HCT116 (cell line): Measurements from ENCODE around the gene GAB2. TPM values are rescaled to one million over a fixed set of nuclear protein-coding genes. Genes with fewer than 3 reads are reported as not detected.

Source experiments
- ATAC-seq: fragments of 200-7000 bp; cut with Tn5 transposase; 2 replicates; pipeline ENCODE4 v1.9.1; 2020; ENCODE audit warnings: mild to moderate bottlenecking, moderate library complexity
- BruUV-seq: library from RNA; stranded (reverse); fragments of 400-500 nt; replicated peaks from 2 replicates; lab custom pipeline; 2021; lab: Mats Ljungman, UMichigan
- CTCF ChIA-PET: fragments of 300-600 bp; sonication (Branson Sonifier 250); formaldehyde crosslinking; loops from one replicate; lab custom pipeline; 2021; ENCODE audit warnings: antibody characterized with exemption; lab: Charles Lee
- POLR2A ChIA-PET: fragments of 300-600, 350-600 bp; sonication (Branson Sonifier 250); formaldehyde crosslinking; loops from one replicate; lab custom pipeline; 2021; ENCODE audit warnings: antibody characterized with exemption; lab: Charles Lee
- RAD21 ChIA-PET, 2 experiments: fragments of 300-600 bp; sonication (Branson Sonifier 250); formaldehyde crosslinking; loops; one replicate each; lab custom pipeline; 2023; ENCODE audit warnings: low total read pairs in 2 of 2; ENCODE audit not compliant: uncharacterized antibody in 2 of 2, unreplicated experiment in 2 of 2, low non-redundant PET in 1 of 2; lab: Charles Lee
- DNase-seq: peaks from one replicate; pipeline ENCODE4 v3.0.0-alpha.2; 2010; ENCODE audit warnings: low read depth, low spot score
- H2AFZ ChIP-seq: fragments of 200-600 bp; shearing (Covaris generic), sonication (generic); 2 replicates; pipeline ENCODE4 v1.6.1; 2017; ENCODE audit warnings: low read depth, mixed run types, mixed read lengths, antibody characterized with exemption, low read length; ENCODE audit not compliant: poor library complexity, severe bottlenecking
- H3K27ac ChIP-seq: 2 replicates; pipeline ENCODE4 v1.5.1; 2012; ENCODE audit warnings: low read depth, low read length
- H3K27me3 ChIP-seq: fragments of 200-600 bp; sonication (generic); 2 replicates; pipeline ENCODE4 v1.6.1; 2016; ENCODE audit warnings: mixed run types, low read length, mixed read lengths; ENCODE audit not compliant: insufficient read depth
- H3K36me3 ChIP-seq, 2 experiments: fragments of 200-500 bp in 1 of 2; fragments of 200-600 bp in 1 of 2; sonication (Bioruptor generic) in 1 of 2; sonication (generic) in 1 of 2; 2 replicates each; pipeline versions ENCODE4 v1.5.1 to v1.6.1; 2014 to 2016; ENCODE audit warnings: low read length in 2 of 2, inconsistent platforms in 1 of 2, mixed read lengths in 1 of 2, mixed run types in 1 of 2; ENCODE audit not compliant: insufficient read depth in 2 of 2, control insufficient read depth in 1 of 2
- H3K4me1 ChIP-seq, 2 experiments: fragments of 200-600 bp in 1 of 2; sonication (generic) in 1 of 2; 2 replicates each; pipeline versions ENCODE4 v1.5.1 to v1.6.1; 2012 to 2017; ENCODE audit warnings: low read length in 2 of 2, inconsistent platforms in 1 of 2, mild to moderate bottlenecking in 1 of 2, mixed read lengths in 1 of 2, mixed run types in 1 of 2, moderate library complexity in 1 of 2; ENCODE audit not compliant: insufficient read depth in 2 of 2, control insufficient read depth in 1 of 2
- H3K4me2 ChIP-seq: fragments of 200-600 bp; sonication (generic); 2 replicates; pipeline ENCODE4 v1.6.1; 2017; ENCODE audit warnings: mixed run types, low read length, mixed read lengths
- H3K4me3 ChIP-seq, 2 experiments: fragments of 200-600 bp in 1 of 2; sonication (generic) in 1 of 2; replicated peaks in 1 of 2; 2 replicates each; pipeline ENCODE4 v1.5.1; 2011 to 2016; ENCODE audit warnings: low read length in 2 of 2, control low read depth in 1 of 2, low read depth in 1 of 2, mild to moderate bottlenecking in 1 of 2, mixed read lengths in 1 of 2, mixed run types in 1 of 2
- H3K79me2 ChIP-seq: fragments of 200-600 bp; sonication (generic); 2 replicates; pipeline ENCODE4 v1.6.1; 2017; ENCODE audit warnings: mild to moderate bottlenecking, mixed run types, low read length, moderate library complexity, mixed read lengths; ENCODE audit not compliant: insufficient read depth
- H3K9ac ChIP-seq: fragments of 200-600 bp; sonication (generic); 2 replicates; pipeline ENCODE4 v1.6.1; 2016; ENCODE audit warnings: low read length, mixed read lengths
- H3K9me2 ChIP-seq: fragments of 200-600 bp; sonication (generic), shearing (Covaris generic); 2 replicates; pipeline ENCODE4 v1.6.1; 2017; ENCODE audit warnings: mixed run types, mild to moderate bottlenecking, moderate library complexity; ENCODE audit not compliant: insufficient read depth
- H3K9me3 ChIP-seq, 2 experiments: fragments of 200-500 bp in 1 of 2; fragments of 200-600 bp in 1 of 2; sonication (Bioruptor generic) in 1 of 2; sonication (generic) in 1 of 2; 2 replicates each; pipeline ENCODE4 v1.6.1; 2014 to 2017; ENCODE audit warnings: low read length in 2 of 2, mixed read lengths in 2 of 2, inconsistent platforms in 1 of 2, low read depth in 1 of 2, mild to moderate bottlenecking in 1 of 2, mixed run types in 1 of 2, moderate library complexity in 1 of 2; ENCODE audit not compliant: control insufficient read depth in 1 of 2, insufficient read depth in 1 of 2
- H4K20me1 ChIP-seq: fragments of 200-600 bp; sonication (generic), shearing (Covaris generic); 2 replicates; pipeline ENCODE4 v1.6.1; 2017; ENCODE audit warnings: mixed run types, mild to moderate bottlenecking, moderate library complexity; ENCODE audit not compliant: insufficient read depth
- CBX3 ChIP-seq: IDR thresholded peaks from 2 replicates; pipeline ENCODE4 v1.6.1; 2012; ENCODE audit warnings: low read depth
- EGR1 ChIP-seq: IDR thresholded peaks from 2 replicates; pipeline ENCODE4 v1.6.1; 2012; ENCODE audit warnings: low read depth
- ELF1 ChIP-seq: IDR thresholded peaks from 2 replicates; pipeline ENCODE4 v1.6.1; 2012; ENCODE audit warnings: low read depth, borderline replicate concordance
- EZH2 ChIP-seq: fragments of 200-600 bp; sonication (generic); IDR thresholded peaks from 2 replicates; pipeline ENCODE4 v1.6.1; 2017; ENCODE audit warnings: antibody characterized with exemption, mixed run types
- JUND ChIP-seq: IDR thresholded peaks from 2 replicates; pipeline ENCODE4 v1.6.1; 2012
- POLR2A ChIP-seq: IDR thresholded peaks from 2 replicates; pipeline ENCODE4 v1.7.0; 2011; ENCODE audit warnings: borderline replicate concordance; ENCODE audit not compliant: insufficient read depth, insufficient read length; ENCODE audit errors: extremely low read depth
- RAD21 ChIP-seq: IDR thresholded peaks from 2 replicates; pipeline ENCODE4 v1.6.1; 2012; ENCODE audit warnings: low read depth, mild to moderate bottlenecking
- SIN3A ChIP-seq: IDR thresholded peaks from 2 replicates; pipeline ENCODE4 v1.6.1; 2012; ENCODE audit warnings: low read depth
- SP1 ChIP-seq: IDR thresholded peaks from 2 replicates; pipeline ENCODE4 v1.6.1; 2012; ENCODE audit warnings: low read depth
- SRF ChIP-seq: IDR thresholded peaks from 2 replicates; pipeline ENCODE4 v1.6.1; 2012; ENCODE audit warnings: low read depth
- TCF7L2 ChIP-seq: IDR thresholded peaks from 2 replicates; pipeline ENCODE4 v1.7.0; 2011; ENCODE audit warnings: borderline replicate concordance, inconsistent platforms; ENCODE audit not compliant: insufficient read depth, insufficient read length; ENCODE audit errors: extremely low read depth
- YY1 ChIP-seq: IDR thresholded peaks from 2 replicates; pipeline ENCODE4 v1.6.1; 2011; ENCODE audit warnings: low read length, low read depth, moderate library complexity, mild to moderate bottlenecking; ENCODE audit not compliant: insufficient replicate concordance; ENCODE audit errors: extremely low read depth
- ZFX ChIP-seq: fragments of 450-650 bp; IDR thresholded peaks from 2 replicates; pipeline ENCODE4 v1.6.1; 2017
- ZNF274 ChIP-seq: fragments of 200-500 bp; sonication (Bioruptor generic); IDR thresholded peaks from 2 replicates; pipeline ENCODE4 v1.6.1; 2014; ENCODE audit warnings: mild to moderate bottlenecking, low read depth, low read length, inconsistent platforms
- intact Hi-C: fragments of 100-400 bp; cut with micrococcal nuclease; formaldehyde crosslinking; loops from 2 replicates; pipeline ENCODE4 v1.10.0; 2022
- total RNA-seq: library from RNA; stranded (reverse); gene quantifications from one replicate; pipeline ENCODE4 v1.2.1, GENCODE V29; 2021; ENCODE audit not compliant: unreplicated experiment
- TF ChIP-seq, protein P1 (sequence below): IDR thresholded peaks from 2 replicates; pipeline ENCODE4 v1.6.1; 2011; ENCODE audit warnings: mild to moderate bottlenecking, low read length, moderate library complexity; ENCODE audit not compliant: insufficient replicate concordance; ENCODE audit errors: extremely low read depth
- TF ChIP-seq, protein P2 (sequence below), 3 experiments: fragments of 200-600 bp in 1 of 3; sonication (generic) in 1 of 3; IDR thresholded peaks in 2 of 3; conservative IDR thresholded peaks in 1 of 3; 2 replicates each; pipeline ENCODE4 v1.5.1; 2012 to 2017; ENCODE audit warnings: low read depth in 2 of 3, low read length in 2 of 3, antibody characterized with exemption in 1 of 3, borderline replicate concordance in 1 of 3, control low read depth in 1 of 3, mild to moderate bottlenecking in 1 of 3, mixed read lengths in 1 of 3, mixed run types in 1 of 3, moderate library complexity in 1 of 3; ENCODE audit not compliant: insufficient read depth in 1 of 3
- TF ChIP-seq, protein P3 (sequence below): IDR thresholded peaks from 2 replicates; pipeline ENCODE4 v1.6.1; 2012; ENCODE audit warnings: low read depth
- TF ChIP-seq, protein P4 (sequence below): IDR thresholded peaks from 2 replicates; pipeline ENCODE4 v1.6.1; 2012
- TF ChIP-seq, protein P5 (sequence below): IDR thresholded peaks from 2 replicates; pipeline ENCODE4 v1.6.1; 2012

Gene GAB2
- total RNA-seq, 1 experiment from 2014 or later: 1.9 TPM

DNA sequence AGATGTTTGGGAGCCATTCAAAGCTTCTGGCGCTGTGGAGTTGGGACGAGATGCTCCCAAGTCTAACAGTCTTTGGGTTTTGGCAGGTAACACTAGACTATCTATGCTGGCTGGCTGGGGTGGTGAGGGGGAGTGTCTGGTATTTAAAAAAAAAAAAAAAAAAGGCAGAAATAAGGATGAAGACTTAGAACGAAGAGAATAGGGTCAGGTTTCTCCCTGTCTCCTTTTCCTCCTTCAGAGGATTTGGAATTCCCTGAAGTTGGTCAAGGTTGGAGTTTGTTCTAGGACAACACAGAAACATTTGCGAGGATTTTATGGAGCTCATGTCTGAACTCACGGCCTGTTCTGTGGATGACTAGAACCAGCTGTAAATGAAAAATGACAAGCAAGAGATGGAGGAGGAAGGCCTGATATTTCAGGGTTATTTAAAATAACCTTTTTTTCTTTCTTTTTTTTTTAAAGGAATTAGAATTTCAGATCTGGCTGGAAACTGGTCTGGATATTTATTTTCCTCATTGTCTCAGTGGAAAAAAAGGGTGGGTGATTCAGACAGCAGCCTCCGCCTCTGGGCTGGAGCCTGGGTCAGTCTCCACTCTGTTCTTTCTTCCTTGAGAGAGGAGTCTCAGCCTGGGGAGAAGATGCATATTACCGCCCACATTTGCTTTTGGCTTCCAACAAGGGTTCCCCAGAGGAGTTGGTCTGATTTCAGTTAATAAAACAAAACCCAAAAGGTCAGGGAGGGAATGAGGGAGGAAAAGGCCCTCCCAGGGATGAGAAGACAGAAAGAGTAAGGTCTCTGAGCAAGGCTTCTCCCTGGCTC lies 148.8 kb downstream of the GAB2 start:
- no TSS peak for BruUV-seq
- ChIA-PET RAD21 (no interaction called here), CTCF (no interaction called here)

More for the DNA sequence above, 148.8 kb downstream of the GAB2 start:
- Histone ChIP-seq H3K9me2 (no peaks in the 10 kb centered on the region), H3K27ac (no peak overlapping the region), H3K4me2 (no peak overlapping the region), H2AFZ (no peak overlapping the region), H3K27me3 (no peaks in the 10 kb centered on the region), H4K20me1 (no peaks in the 10 kb centered on the region), H3K9ac (no peak overlapping the region), H3K4me1 (no peaks in the 10 kb centered on the region), H3K9me3 (no peaks in the 10 kb centered on the region; a peak in 1 of 4 replicates), H3K79me2 (no peaks in the 10 kb centered on the region), H3K4me3 (no peak overlapping the region), H3K36me3 (no peaks in the 10 kb centered on the region)
- intact Hi-C loops: no loop called here
- POLR2A ChIA-PET: no interaction called here
- DNase-seq (no peak), ATAC-seq (no peak)
- no peak for TF ChIP-seq SP1
- TF ChIP-seq, protein P1, sequence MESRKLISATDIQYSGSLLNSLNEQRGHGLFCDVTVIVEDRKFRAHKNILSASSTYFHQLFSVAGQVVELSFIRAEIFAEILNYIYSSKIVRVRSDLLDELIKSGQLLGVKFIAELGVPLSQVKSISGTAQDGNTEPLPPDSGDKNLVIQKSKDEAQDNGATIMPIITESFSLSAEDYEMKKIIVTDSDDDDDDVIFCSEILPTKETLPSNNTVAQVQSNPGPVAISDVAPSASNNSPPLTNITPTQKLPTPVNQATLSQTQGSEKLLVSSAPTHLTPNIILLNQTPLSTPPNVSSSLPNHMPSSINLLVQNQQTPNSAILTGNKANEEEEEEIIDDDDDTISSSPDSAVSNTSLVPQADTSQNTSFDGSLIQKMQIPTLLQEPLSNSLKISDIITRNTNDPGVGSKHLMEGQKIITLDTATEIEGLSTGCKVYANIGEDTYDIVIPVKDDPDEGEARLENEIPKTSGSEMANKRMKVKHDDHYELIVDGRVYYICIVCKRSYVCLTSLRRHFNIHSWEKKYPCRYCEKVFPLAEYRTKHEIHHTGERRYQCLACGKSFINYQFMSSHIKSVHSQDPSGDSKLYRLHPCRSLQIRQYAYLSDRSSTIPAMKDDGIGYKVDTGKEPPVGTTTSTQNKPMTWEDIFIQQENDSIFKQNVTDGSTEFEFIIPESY: no peak
- TF ChIP-seq JUND: no peak
- TF ChIP-seq EGR1: no peak
- no peak for TF ChIP-seq POLR2A
- no peak for TF ChIP-seq YY1
- TF ChIP-seq TCF7L2: no peak
- TF ChIP-seq ELF1: no peak
- TF ChIP-seq ZFX: no peak
- TF ChIP-seq ZNF274: no peak
- TF ChIP-seq, protein P2, sequence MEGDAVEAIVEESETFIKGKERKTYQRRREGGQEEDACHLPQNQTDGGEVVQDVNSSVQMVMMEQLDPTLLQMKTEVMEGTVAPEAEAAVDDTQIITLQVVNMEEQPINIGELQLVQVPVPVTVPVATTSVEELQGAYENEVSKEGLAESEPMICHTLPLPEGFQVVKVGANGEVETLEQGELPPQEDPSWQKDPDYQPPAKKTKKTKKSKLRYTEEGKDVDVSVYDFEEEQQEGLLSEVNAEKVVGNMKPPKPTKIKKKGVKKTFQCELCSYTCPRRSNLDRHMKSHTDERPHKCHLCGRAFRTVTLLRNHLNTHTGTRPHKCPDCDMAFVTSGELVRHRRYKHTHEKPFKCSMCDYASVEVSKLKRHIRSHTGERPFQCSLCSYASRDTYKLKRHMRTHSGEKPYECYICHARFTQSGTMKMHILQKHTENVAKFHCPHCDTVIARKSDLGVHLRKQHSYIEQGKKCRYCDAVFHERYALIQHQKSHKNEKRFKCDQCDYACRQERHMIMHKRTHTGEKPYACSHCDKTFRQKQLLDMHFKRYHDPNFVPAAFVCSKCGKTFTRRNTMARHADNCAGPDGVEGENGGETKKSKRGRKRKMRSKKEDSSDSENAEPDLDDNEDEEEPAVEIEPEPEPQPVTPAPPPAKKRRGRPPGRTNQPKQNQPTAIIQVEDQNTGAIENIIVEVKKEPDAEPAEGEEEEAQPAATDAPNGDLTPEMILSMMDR (IDR thresholded peaks at IDR 0.05 in 2 of 3, conservative IDR thresholded peaks at IDR 0.05 in 1 of 3; ENCODE audit: borderline replicate concordance in 1 of 3, insufficient read depth in 1 of 3, low read depth in 2 of 3, low read length in 2 of 3): no peak
- TF ChIP-seq, protein P3, sequence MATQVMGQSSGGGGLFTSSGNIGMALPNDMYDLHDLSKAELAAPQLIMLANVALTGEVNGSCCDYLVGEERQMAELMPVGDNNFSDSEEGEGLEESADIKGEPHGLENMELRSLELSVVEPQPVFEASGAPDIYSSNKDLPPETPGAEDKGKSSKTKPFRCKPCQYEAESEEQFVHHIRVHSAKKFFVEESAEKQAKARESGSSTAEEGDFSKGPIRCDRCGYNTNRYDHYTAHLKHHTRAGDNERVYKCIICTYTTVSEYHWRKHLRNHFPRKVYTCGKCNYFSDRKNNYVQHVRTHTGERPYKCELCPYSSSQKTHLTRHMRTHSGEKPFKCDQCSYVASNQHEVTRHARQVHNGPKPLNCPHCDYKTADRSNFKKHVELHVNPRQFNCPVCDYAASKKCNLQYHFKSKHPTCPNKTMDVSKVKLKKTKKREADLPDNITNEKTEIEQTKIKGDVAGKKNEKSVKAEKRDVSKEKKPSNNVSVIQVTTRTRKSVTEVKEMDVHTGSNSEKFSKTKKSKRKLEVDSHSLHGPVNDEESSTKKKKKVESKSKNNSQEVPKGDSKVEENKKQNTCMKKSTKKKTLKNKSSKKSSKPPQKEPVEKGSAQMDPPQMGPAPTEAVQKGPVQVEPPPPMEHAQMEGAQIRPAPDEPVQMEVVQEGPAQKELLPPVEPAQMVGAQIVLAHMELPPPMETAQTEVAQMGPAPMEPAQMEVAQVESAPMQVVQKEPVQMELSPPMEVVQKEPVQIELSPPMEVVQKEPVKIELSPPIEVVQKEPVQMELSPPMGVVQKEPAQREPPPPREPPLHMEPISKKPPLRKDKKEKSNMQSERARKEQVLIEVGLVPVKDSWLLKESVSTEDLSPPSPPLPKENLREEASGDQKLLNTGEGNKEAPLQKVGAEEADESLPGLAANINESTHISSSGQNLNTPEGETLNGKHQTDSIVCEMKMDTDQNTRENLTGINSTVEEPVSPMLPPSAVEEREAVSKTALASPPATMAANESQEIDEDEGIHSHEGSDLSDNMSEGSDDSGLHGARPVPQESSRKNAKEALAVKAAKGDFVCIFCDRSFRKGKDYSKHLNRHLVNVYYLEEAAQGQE: no peak
- TF ChIP-seq SRF: no peak
- TF ChIP-seq EZH2: no peak
- TF ChIP-seq, protein P4, sequence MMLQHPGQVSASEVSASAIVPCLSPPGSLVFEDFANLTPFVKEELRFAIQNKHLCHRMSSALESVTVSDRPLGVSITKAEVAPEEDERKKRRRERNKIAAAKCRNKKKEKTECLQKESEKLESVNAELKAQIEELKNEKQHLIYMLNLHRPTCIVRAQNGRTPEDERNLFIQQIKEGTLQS: no peak
- no peak for TF ChIP-seq RAD21
- TF ChIP-seq SIN3A: no peak
- TF ChIP-seq, protein P5, sequence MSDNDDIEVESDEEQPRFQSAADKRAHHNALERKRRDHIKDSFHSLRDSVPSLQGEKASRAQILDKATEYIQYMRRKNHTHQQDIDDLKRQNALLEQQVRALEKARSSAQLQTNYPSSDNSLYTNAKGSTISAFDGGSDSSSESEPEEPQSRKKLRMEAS: no peak
- no peak for TF ChIP-seq CBX3
